ENCODE data around the gene TMEM253. TPM values are rescaled to one million over a fixed set of nuclear protein-coding genes. Genes with fewer than 3 reads are reported as not detected.

TMEM253 gene
- total and polyA plus RNA-seq, 2 experiments from 2014 or later: 0.59 to 0.95 TPM

DNA sequence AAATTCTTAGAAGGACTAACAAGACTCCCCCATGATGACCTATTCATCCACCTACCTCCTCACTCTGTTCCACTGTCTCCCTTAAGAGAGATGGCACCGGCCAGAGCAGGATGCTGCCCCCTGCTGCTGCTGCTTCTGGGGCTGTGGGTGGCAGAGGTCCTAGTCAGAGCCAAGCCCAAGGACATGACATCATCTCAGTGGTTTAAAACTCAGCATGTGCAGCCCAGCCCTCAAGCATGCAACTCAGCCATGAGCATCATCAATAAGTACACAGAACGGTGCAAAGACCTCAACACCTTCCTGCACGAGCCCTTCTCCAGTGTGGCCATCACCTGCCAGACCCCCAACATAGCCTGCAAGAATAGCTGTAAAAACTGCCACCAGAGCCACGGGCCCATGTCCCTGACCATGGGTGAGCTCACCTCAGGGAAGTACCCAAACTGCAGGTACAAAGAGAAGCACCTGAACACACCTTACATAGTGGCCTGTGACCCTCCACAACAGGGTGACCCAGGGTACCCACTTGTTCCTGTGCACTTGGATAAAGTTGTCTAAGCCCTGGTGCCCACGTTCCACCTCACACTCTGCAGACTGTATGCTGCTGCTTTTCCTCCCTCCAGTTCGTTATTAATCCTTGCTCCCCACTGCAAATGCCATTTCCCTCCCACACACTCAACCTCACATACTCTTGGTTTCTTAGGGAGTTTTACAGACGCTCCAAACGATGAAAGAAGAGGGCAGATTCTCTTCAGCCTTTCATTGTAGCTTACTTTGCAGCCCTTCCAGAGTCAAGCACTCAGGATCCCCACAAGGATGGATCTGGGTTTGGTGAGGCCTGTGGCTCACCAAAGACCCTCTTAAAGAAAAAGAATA is 42.8 kb upstream of the TMEM253 start, which contains the start of gene RNASE8:
Gene RNASE8, plus strand, starts transcription at position 20 of the 873 bp plus-strand sequence. Its CDS starts 71 bp downstream, at position 91.
- Histone ChIP-seq H3K36me3 (ENCODE audit: insufficient read depth) (no peaks in the 10 kb centered on the region), H3K27ac (ENCODE audit: low read depth) (no peak within 1 kb of the TSS), H3K79me2 (replicated peaks; ENCODE audit: insufficient read depth) (no peaks in the 10 kb centered on the region), H4K20me1 (replicated peaks; ENCODE audit: insufficient read depth) (no peaks in the 10 kb centered on the region), H3K9me2 (ENCODE audit: insufficient read depth) (no peaks in the 10 kb centered on the region), H3K27me3 (ENCODE audit: insufficient read depth) (no peaks in the 10 kb centered on the region), H3K4me3 (no peak within 1 kb of the TSS), H3K4me1 (ENCODE audit: insufficient read depth) (peaks cover 6% of the 10 kb centered on the region; the same call in 1 of the 2 replicates), H3K4me2 (no peak within 1 kb of the TSS), H3F3A (replicated peaks; ENCODE audit: low read depth) (no peaks in the 10 kb centered on the region), H2AFZ (no peak within 1 kb of the TSS)
- Mint-ChIP-seq H3K4me3 (no peak within 1 kb of the TSS), H3K9me3 (no peaks in the 10 kb centered on the region), H3K36me3 (ENCODE audit: low read depth) (no peaks in the 10 kb centered on the region), H3K4me1 (peaks cover 12% of the 10 kb centered on the region; the same call in 2 of the 3 replicates), H3K27me3 (ENCODE audit: insufficient read depth, low read depth, poor library complexity) (peaks cover 7% of the 10 kb centered on the region), H3K27ac (no peak within 1 kb of the TSS)
- no peak for ATAC-seq
- no peak for TF ChIP-seq ZNF331 (CRISPR knock-in tag; IDR thresholded peaks at IDR 0.05; ENCODE audit: low read depth)
- TF ChIP-seq EZH2phosphoT487 (IDR thresholded peaks at IDR 0.05; ENCODE audit: unreplicated experiment): no peak
- no peak for TF ChIP-seq STAT1 (IDR thresholded peaks at IDR 0.05; ENCODE audit: unreplicated experiment)
- TF ChIP-seq EZH2 (IDR thresholded peaks at IDR 0.05; ENCODE audit: low read depth, unreplicated experiment): no peak
- TF ChIP-seq, protein P1, sequence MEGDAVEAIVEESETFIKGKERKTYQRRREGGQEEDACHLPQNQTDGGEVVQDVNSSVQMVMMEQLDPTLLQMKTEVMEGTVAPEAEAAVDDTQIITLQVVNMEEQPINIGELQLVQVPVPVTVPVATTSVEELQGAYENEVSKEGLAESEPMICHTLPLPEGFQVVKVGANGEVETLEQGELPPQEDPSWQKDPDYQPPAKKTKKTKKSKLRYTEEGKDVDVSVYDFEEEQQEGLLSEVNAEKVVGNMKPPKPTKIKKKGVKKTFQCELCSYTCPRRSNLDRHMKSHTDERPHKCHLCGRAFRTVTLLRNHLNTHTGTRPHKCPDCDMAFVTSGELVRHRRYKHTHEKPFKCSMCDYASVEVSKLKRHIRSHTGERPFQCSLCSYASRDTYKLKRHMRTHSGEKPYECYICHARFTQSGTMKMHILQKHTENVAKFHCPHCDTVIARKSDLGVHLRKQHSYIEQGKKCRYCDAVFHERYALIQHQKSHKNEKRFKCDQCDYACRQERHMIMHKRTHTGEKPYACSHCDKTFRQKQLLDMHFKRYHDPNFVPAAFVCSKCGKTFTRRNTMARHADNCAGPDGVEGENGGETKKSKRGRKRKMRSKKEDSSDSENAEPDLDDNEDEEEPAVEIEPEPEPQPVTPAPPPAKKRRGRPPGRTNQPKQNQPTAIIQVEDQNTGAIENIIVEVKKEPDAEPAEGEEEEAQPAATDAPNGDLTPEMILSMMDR (conservative IDR thresholded peaks at IDR 0.05; ENCODE audit: low read depth in 2 of 2): peak in 1 of 2 experiments; percentile 15; a peak in 1 of 4 replicates
- TF ChIP-seq, protein P2, sequence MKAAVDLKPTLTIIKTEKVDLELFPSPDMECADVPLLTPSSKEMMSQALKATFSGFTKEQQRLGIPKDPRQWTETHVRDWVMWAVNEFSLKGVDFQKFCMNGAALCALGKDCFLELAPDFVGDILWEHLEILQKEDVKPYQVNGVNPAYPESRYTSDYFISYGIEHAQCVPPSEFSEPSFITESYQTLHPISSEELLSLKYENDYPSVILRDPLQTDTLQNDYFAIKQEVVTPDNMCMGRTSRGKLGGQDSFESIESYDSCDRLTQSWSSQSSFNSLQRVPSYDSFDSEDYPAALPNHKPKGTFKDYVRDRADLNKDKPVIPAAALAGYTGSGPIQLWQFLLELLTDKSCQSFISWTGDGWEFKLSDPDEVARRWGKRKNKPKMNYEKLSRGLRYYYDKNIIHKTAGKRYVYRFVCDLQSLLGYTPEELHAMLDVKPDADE (IDR thresholded peaks at IDR 0.05): no peak
- no peak for TF ChIP-seq JUNB (IDR thresholded peaks at IDR 0.05; ENCODE audit: unreplicated experiment)
- DNase-seq (ENCODE audit: low spot score): no peak

DNA sequence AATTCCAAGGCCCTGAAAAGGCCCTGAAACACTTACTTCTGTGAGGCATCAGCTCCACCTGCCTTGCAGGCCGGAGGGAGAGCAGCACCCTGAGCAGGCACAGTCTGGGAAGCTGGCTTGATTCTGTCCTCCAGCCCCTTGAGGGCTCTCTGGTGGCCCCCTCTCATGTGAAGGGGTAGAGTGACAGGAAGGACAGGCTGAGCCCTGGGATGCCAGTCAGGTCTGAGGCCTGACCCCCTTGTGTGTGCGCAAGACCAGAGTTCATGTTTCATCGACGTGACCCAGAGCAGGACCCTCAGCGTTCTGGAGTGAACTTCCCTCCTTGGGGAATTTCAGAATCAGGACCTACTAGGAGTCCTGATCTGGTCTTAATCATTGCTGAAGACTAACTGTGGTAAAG is 42.0 kb upstream of the TMEM253 start:
- Histone ChIP-seq H3K4me3 (no peak overlapping the region), H3K9me2 (ENCODE audit: insufficient read depth) (no peaks in the 10 kb centered on the region), H2AFZ (no peak overlapping the region), H3K4me2 (no peak overlapping the region), H3K36me3 (ENCODE audit: insufficient read depth) (no peaks in the 10 kb centered on the region), H4K20me1 (replicated peaks; ENCODE audit: insufficient read depth) (no peaks in the 10 kb centered on the region), H3F3A (replicated peaks; ENCODE audit: low read depth) (no peaks in the 10 kb centered on the region), H3K27me3 (ENCODE audit: insufficient read depth) (no peaks in the 10 kb centered on the region), H3K79me2 (replicated peaks; ENCODE audit: insufficient read depth) (no peaks in the 10 kb centered on the region), H3K27ac (ENCODE audit: low read depth) (no peak overlapping the region), H3K4me1 (ENCODE audit: insufficient read depth) (peaks cover 6% of the 10 kb centered on the region; the same call in 1 of the 2 replicates)
- TF ChIP-seq STAT1 (IDR thresholded peaks at IDR 0.05; ENCODE audit: unreplicated experiment): no peak
- TF ChIP-seq ZNF114 (CRISPR knock-in tag; IDR thresholded peaks at IDR 0.05): no peak
- ATAC-seq: peak; percentile 25
- no peak for DNase-seq (ENCODE audit: low spot score)
- Mint-ChIP-seq H3K9me3 (no peaks in the 10 kb centered on the region), H3K4me3 (no peak overlapping the region), H3K27ac (no peak overlapping the region), H3K4me1 (peaks cover 17% of the 10 kb centered on the region; the same call in 2 of the 3 replicates), H3K27me3 (ENCODE audit: insufficient read depth, low read depth, poor library complexity) (peaks cover 5% of the 10 kb centered on the region), H3K36me3 (ENCODE audit: low read depth) (no peaks in the 10 kb centered on the region)

All from GM23338 (cell line).